Naive thymus-derived CD4-positive, alpha-beta T cell (primary cell): ENCODE results near the gene ZNF775. TPM values are rescaled to one million over a fixed set of nuclear protein-coding genes. Genes with fewer than 3 reads are reported as not detected.

ENCODE experiments used
- ATAC-seq: fragments of 150-1000 bp; cut with Tn5 transposase; 2 replicates; pipeline ENCODE4 v1.10.0; 2021; ENCODE audit warnings: mild to moderate bottlenecking, moderate library complexity
- CTCF ChIA-PET: fragments of 350-600 bp; sonication (Branson Sonifier 250); formaldehyde crosslinking; loops from one replicate; lab custom pipeline; 2021; ENCODE audit warnings: antibody characterized with exemption; lab: Charles Lee
- POLR2A ChIA-PET: fragments of 350-600 bp; sonication (Branson Sonifier 250); formaldehyde crosslinking; loops from one replicate; lab custom pipeline; 2021; ENCODE audit warnings: antibody characterized with exemption, inconsistent platforms; lab: Charles Lee
- DNase-seq, 9 donors: peaks; one replicate each; pipeline versions ENCODE4 v3.0.0 to v3.0.0-alpha.2; 2020 to 2022; ENCODE audit warnings: mixed read lengths in 1 of 9
- H3K27ac ChIP-seq: one replicate; pipeline ENCODE4 v1.7.0; 2013; ENCODE audit warnings: mild to moderate bottlenecking, low read depth, low read length, moderate library complexity
- H3K27me3 ChIP-seq, 2 donors: one replicate each; pipeline ENCODE4 v1.7.0; 2013; ENCODE audit warnings: low read length in 2 of 2, mild to moderate bottlenecking in 2 of 2, moderate library complexity in 2 of 2; ENCODE audit not compliant: control insufficient read depth in 2 of 2, insufficient read depth in 2 of 2
- H3K36me3 ChIP-seq, 3 experiments: 1 replicate in 2 of 3; 2 replicates in 1 of 3; pipeline ENCODE4 v1.7.0; 2013; ENCODE audit warnings: low read length in 3 of 3, mild to moderate bottlenecking in 3 of 3, moderate library complexity in 1 of 3; ENCODE audit not compliant: insufficient read depth in 3 of 3, control insufficient read depth in 2 of 3
- H3K4me1 ChIP-seq, 2 donors: one replicate each; pipeline ENCODE4 v1.7.0; 2013; ENCODE audit warnings: low read length in 2 of 2, mild to moderate bottlenecking in 2 of 2, moderate library complexity in 1 of 2; ENCODE audit not compliant: control insufficient read depth in 2 of 2, insufficient read depth in 2 of 2
- H3K4me3 ChIP-seq: 2 replicates; pipeline ENCODE4 v1.7.0; 2013; ENCODE audit warnings: mild to moderate bottlenecking, low read length
- H3K9me3 ChIP-seq, 3 experiments: 1 replicate in 2 of 3; 2 replicates in 1 of 3; pipeline ENCODE4 v1.7.0; 2013; ENCODE audit warnings: low read length in 3 of 3; ENCODE audit not compliant: control insufficient read depth in 2 of 3
- H3K27ac Mint-ChIP-seq, 9 donors: one replicate each; pipeline ENCODE4 v1.8.0; 2020 to 2022; ENCODE audit warnings: mixed read lengths in 9 of 9, mild to moderate bottlenecking in 8 of 9, moderate library complexity in 5 of 9, inconsistent platforms in 2 of 9
- H3K27me3 Mint-ChIP-seq, 5 donors: one replicate each; pipeline ENCODE4 v1.8.0; 2021 to 2022; ENCODE audit warnings: mixed read lengths in 5 of 5, mild to moderate bottlenecking in 1 of 5
- H3K36me3 Mint-ChIP-seq, 5 donors: one replicate each; pipeline ENCODE4 v1.8.0; 2020 to 2022; ENCODE audit warnings: mixed read lengths in 5 of 5, mild to moderate bottlenecking in 3 of 5, inconsistent platforms in 1 of 5
- H3K4me1 Mint-ChIP-seq, 7 donors: one replicate each; pipeline ENCODE4 v1.8.0; 2020 to 2022; ENCODE audit warnings: mixed read lengths in 7 of 7, mild to moderate bottlenecking in 3 of 7, inconsistent platforms in 1 of 7
- H3K4me3 Mint-ChIP-seq, 10 donors: one replicate each; pipeline ENCODE4 v1.8.0; 2020 to 2022; ENCODE audit warnings: mild to moderate bottlenecking in 10 of 10, mixed read lengths in 10 of 10, moderate library complexity in 6 of 10, inconsistent platforms in 2 of 10
- H3K9me3 Mint-ChIP-seq, 11 donors: one replicate each; pipeline ENCODE4 v1.8.0; 2020 to 2022; ENCODE audit warnings: mixed read lengths in 11 of 11, mild to moderate bottlenecking in 4 of 11, inconsistent platforms in 1 of 11, moderate library complexity in 1 of 11
- intact Hi-C, 2 donors: fragments of 100-400 bp; cut with micrococcal nuclease; formaldehyde crosslinking; loops; one replicate each; pipeline ENCODE4 v1.15.1; 2023
- polyA plus RNA-seq, 2 donors: library from polyadenylated mRNA; unstranded; fragments of 300-500 nt; fragmentation: Illumina TruSeq; gene quantifications; one replicate each; pipeline ENCODE4 v1.2.3, GENCODE V29; 2021
- total RNA-seq, 6 experiments: library from RNA in 5 of 6; stranded (reverse) in 5 of 6; gene quantifications; 1 replicate in 5 of 6; 2 replicates in 1 of 6; pipeline ENCODE4 v1.2.3 and lab custom pipeline; 2021 to 2026

ZNF775 gene
- total and polyA plus RNA-seq, 7 experiments from 2014 or later: 1.1 to 7.4 (median 4.3) TPM

GRCh38 chr7:150435390-150436073, 56.4 kb downstream of the ZNF775 start:
- Histone ChIP-seq H3K4me1 (no peaks in the 10 kb centered on the region), H3K4me3 (no peak overlapping the region), H3K27ac (no peak overlapping the region), H3K27me3 (no peaks in the 10 kb centered on the region), H3K36me3 (no peaks in the 10 kb centered on the region), H3K9me3 (no peaks in the 10 kb centered on the region)
- CTCF ChIA-PET: no interaction called here
- no peak overlapping the region for H3K27ac Mint-ChIP-seq
- peaks cover 12 to 55% (median 16%) of the 10 kb centered on the region in 7 donors for H3K4me1 Mint-ChIP-seq
- DNase-seq (no peak), ATAC-seq (peak; percentile 65)
- POLR2A ChIA-PET: no interaction called here
- peaks cover 0 to 4% (median 0%) of the 10 kb centered on the region in 11 donors for H3K9me3 Mint-ChIP-seq
- H3K36me3 Mint-ChIP-seq: peaks cover 0 to 11% (median 0%) of the 10 kb centered on the region in 5 donors
- intact Hi-C loops: no loop called here
- H3K27me3 Mint-ChIP-seq: peaks cover 0 to 4% (median 0%) of the 10 kb centered on the region in 5 donors
- no peak overlapping the region for H3K4me3 Mint-ChIP-seq

GRCh38 chr7:150439967-150440366, 60.8 kb downstream of the ZNF775 start:
- Mint-ChIP-seq H3K27ac (peak overlapping the region in 2 of 9 donors; percentile 1 to 6), H3K36me3 (peaks cover 0 to 29% (median 8%) of the 10 kb centered on the region in 5 donors), H3K4me1 (peaks cover 4 to 37% (median 12%) of the 10 kb centered on the region in 7 donors), H3K9me3 (peaks cover 0 to 15% (median 8%) of the 10 kb centered on the region in 11 donors), H3K4me3 (peak overlapping the region in 5 of 10 donors; percentile 0 to 48 (median 5)), H3K27me3 (no peaks in the 10 kb centered on the region)
- ChIA-PET CTCF (interaction anchor here (0.7 to 1.2 kb wide), 2 partner anchors 100 to 317 kb away, joined by 3 read pairs; no protein-coding TSS in a partner anchor), POLR2A (interaction anchor here (0.6 to 1.2 kb wide), 3 partner anchors 9 to 303 kb away, joined by 3 to 4 read pairs (median 3); no protein-coding TSS in a partner anchor)
- Histone ChIP-seq H3K9me3 (peaks cover 0 to 11% (median 0%) of the 10 kb centered on the region in 3 experiments), H3K36me3 (no peaks in the 10 kb centered on the region), H3K4me3 (no peak overlapping the region), H3K4me1 (no peaks in the 10 kb centered on the region), H3K27me3 (no peaks in the 10 kb centered on the region), H3K27ac (no peak overlapping the region)
- intact Hi-C loops: no loop called here
- ATAC-seq (no peak), DNase-seq (no peak)

- peaks cover 0 to 31% (median 8%) of the 10 kb centered on the region in 5 donors for H3K36me3 Mint-ChIP-seq
- Histone ChIP-seq H3K36me3 (no peaks in the 10 kb centered on the region), H3K4me3 (no peak overlapping the region), H3K4me1 (peaks cover 4% of the 10 kb centered on the region in 2 donors), H3K27me3 (no peaks in the 10 kb centered on the region), H3K9me3 (peaks cover 0 to 11% (median 0%) of the 10 kb centered on the region in 3 experiments), H3K27ac (no peak overlapping the region)
- no peak overlapping the region for H3K27ac Mint-ChIP-seq
- intact Hi-C loops: no loop called here
- ATAC-seq (no peak), DNase-seq (no peak)
- H3K9me3 Mint-ChIP-seq: peaks cover 0 to 15% (median 8%) of the 10 kb centered on the region in 11 donors
- ChIA-PET CTCF (interaction anchor here (0.6 kb wide), 1 partner anchor 316 kb away, joined by 3 read pairs; no protein-coding TSS in a partner anchor), POLR2A (interaction anchor here (0.7 kb wide), 1 partner anchor 9 kb away, joined by 4 read pairs; no protein-coding TSS in a partner anchor)
- H3K4me3 Mint-ChIP-seq: peak overlapping the region in 1 of 10 donors; percentile 19
- H3K27me3 Mint-ChIP-seq: no peaks in the 10 kb centered on the region
- H3K4me1 Mint-ChIP-seq: peaks cover 3 to 29% (median 15%) of the 10 kb centered on the region in 7 donors
Observed at GRCh38 chr7:150441524-150441923, 62.4 kb downstream of the ZNF775 start.

GRCh38 chr7:150442811-150443210, 63.7 kb downstream of the ZNF775 start:
- ChIA-PET POLR2A (interaction anchor here (0.7 to 0.8 kb wide), 2 partner anchors 122 to 189 kb away, joined by 3 to 4 read pairs; partner anchors contain the start of gene GIMAP6), CTCF (no interaction called here)
- peaks cover 7 to 9% of the 10 kb centered on the region in 2 donors for H3K4me1 ChIP-seq
- H3K27ac ChIP-seq: no peak overlapping the region
- peaks cover 0 to 15% (median 8%) of the 10 kb centered on the region in 11 donors for H3K9me3 Mint-ChIP-seq
- no peak for DNase-seq
- no peak for ATAC-seq
- peaks cover 0 to 11% (median 0%) of the 10 kb centered on the region in 3 experiments for H3K9me3 ChIP-seq
- H3K4me3 Mint-ChIP-seq: no peak overlapping the region
- intact Hi-C loops: no loop called here
- H3K36me3 ChIP-seq: no peaks in the 10 kb centered on the region
- peaks cover 7 to 40% (median 23%) of the 10 kb centered on the region in 7 donors for H3K4me1 Mint-ChIP-seq
- no peak overlapping the region for H3K4me3 ChIP-seq
- H3K27me3 ChIP-seq: no peaks in the 10 kb centered on the region
- H3K36me3 Mint-ChIP-seq: peaks cover 0 to 29% (median 8%) of the 10 kb centered on the region in 5 donors
- H3K27me3 Mint-ChIP-seq: no peaks in the 10 kb centered on the region
- H3K27ac Mint-ChIP-seq: no peak overlapping the region

- Histone ChIP-seq H3K4me1 (peaks cover 15 to 18% of the 10 kb centered on the region in 2 donors), H3K4me3 (no peak overlapping the region), H3K27me3 (no peaks in the 10 kb centered on the region), H3K36me3 (no peaks in the 10 kb centered on the region), H3K27ac (no peak overlapping the region), H3K9me3 (peaks cover 0 to 11% (median 0%) of the 10 kb centered on the region in 3 experiments)
- H3K36me3 Mint-ChIP-seq: peaks cover 0 to 29% (median 8%) of the 10 kb centered on the region in 5 donors
- H3K4me1 Mint-ChIP-seq: peaks cover 17 to 51% (median 34%) of the 10 kb centered on the region in 7 donors
- intact Hi-C loops: no loop called here
- DNase-seq: no peak
- H3K4me3 Mint-ChIP-seq: no peak overlapping the region
- peaks cover 0 to 15% (median 8%) of the 10 kb centered on the region in 11 donors for H3K9me3 Mint-ChIP-seq
- POLR2A ChIA-PET: interaction anchor here (0.7 to 13.9 kb wide), 6 partner anchors 73 to 302 kb away, joined by 3 to 829 read pairs (median 94); partner anchors contain the start of genes GIMAP4, GIMAP6 and GIMAP7
- ATAC-seq: no peak
- no peak overlapping the region for H3K27ac Mint-ChIP-seq
- CTCF ChIA-PET: no interaction called here
- no peaks in the 10 kb centered on the region for H3K27me3 Mint-ChIP-seq
Observed at GRCh38 chr7:150443793-150444540, 64.8 kb downstream of the ZNF775 start.
